Putamen (tissue), 1 donor: ENCODE results near the gene SNX2.
A peak's percentile ranks its signal among the peaks of the same experiment; 100 is the strongest.
"Not testable (repeated sequence)": the region's sequence is repeated elsewhere in the genome, so short reads cannot be mapped to it uniquely, and the experiment has no call there.

ENCODE experiments used
- DNase-seq: peaks from one replicate; pipeline ENCODE4 v3.0.0-alpha.2; 2016; ENCODE audit warnings: low spot score

The SNX2 gene

DNA sequence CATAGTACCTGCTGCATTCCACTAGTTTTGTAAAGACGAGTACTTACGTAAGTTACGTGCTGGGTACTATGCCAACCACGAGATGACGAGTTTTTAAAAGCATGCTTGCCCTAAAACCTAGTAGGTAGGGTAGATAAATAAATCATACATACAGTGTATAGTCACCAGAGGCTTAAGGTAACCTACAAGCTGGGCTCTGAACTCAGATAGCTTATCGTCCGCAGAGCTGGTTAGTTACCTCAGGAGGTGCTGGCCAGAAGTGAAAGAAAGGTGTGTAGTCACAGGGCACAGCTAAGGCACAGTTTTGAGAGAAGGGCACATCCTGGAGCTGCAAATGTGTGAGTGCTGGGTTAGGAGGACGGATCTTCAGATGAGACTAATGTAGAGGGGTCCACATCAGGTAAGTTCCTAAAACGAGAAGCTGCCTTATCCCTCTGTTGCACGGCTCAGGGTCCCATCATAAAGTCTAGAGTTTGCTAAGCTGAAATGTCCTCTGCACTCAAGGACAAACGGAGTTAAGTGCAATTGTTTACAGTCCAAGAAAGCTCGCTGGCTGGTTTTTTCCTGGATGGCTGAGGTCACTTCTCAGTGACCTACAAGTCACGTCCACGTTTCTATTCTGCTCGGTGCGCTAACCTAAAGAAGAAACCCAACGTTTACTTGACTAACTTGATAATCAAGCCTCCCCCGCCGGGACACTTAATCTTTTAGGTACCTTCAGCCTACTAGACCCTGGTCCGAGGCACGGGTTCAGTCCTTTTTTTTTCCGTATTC lies 69.4 kb downstream of the SNX2 start:
- no peak for DNase-seq

DNA sequence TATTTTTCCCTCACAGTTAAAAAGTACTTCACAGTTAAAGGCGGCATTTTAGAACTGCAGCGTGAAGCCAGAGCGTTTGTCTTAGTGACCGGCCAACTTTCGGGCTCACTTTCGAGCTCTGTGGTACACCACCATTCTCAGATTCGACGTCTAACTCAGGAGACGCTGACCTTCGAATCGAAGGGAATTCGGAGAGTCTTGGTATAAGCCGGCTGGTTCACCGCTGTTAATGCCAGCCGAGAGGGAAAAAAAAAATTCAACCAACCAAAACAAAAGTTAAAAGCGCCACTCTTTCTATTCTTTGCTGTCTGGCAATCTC lies 70.0 kb downstream of the SNX2 start:
- DNase-seq, result no peak

DNA sequence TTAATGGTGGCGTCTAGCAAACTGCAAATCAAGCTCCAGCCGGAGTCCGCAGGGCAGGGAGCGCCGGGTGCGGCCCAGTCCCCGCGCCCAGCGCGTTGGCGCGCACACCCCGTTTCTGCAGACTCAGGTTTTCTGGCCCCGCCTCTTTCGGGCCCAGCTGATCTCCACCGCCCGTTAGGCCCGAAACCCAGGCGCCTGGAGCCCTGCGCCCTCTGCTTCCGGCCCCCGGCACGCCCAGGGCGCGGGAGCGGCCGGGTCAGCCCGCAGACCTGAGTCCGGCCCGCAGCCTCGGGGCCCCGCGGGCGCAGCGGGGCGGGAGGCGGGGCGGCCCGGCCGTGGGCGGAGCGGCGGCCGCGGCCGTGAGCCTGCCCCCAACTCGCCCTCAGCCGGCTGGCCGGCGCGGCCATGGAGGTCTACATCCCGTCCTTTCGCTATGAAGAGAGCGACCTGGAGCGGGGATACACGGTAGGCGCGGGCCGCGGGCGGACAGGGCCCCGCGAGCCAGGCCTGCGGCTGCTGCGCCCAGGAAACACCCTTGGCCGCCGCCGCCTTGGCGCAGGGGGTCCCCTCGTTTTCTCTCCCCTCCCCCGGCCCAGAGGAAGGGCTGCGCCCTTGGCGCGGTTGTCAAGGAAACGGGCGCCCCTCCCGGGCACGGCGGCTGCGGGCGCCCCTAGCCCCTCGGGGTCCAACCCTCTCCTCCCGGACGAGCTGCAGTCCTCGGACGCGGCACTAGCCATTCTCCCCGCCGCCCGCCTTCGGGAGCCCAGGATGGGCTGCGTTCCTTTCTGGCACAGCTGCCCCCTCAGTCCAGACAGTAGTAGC lies 70.6 kb downstream of the SNX2 start, which contains the start of gene SNX24:
TSS of gene SNX24 (plus strand) at position 385 of the 822 bp plus-strand sequence. CDS start at position 406, 21 bp downstream.
- DNase-seq, result peak; percentile 75

DNA sequence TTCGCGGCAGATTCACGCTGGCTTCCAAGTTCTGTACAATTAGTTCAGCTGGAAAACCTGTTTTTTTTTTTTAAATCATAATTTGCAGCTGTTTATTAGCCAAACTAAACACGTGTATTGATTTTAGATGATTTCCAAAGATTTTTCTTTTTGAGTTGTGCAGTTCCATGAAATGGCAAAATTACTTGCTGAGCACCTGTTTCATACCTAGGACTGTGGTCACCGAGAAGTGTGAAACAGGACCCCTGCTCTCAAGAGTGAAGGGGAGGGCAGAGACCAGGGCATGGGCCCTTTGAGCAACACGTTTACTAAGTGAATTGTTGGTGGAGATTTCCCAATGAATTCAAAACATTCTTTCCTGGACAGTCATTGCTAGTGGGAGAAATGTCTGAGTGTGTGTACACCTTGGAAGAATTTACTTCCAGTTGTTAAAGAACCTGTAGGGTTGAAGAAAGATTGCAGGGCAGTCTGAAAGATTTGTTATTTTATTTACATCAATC lies 71.2 kb downstream of the SNX2 start:
- DNase-seq, result no peak

DNA sequence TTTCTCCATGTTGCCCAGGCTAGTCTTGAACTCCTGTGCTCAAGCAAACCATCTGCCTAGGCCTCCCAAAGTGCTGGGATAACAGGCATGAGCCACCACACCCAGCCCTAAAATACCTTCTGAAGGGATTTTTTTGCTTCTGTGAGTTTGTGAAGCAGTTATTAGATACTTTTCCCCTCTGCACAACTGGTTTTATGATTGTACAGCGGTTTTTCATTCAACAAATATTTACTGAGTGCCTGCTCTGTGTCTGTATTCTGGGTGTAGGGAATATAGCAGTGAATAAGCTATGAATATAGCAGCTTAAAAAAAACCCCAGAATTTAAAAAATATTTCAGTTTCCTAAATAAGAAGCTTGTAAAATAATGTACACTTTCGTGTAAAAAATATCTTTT lies 72.8 kb downstream of the SNX2 start:
- DNase-seq, result no peak

DNA sequence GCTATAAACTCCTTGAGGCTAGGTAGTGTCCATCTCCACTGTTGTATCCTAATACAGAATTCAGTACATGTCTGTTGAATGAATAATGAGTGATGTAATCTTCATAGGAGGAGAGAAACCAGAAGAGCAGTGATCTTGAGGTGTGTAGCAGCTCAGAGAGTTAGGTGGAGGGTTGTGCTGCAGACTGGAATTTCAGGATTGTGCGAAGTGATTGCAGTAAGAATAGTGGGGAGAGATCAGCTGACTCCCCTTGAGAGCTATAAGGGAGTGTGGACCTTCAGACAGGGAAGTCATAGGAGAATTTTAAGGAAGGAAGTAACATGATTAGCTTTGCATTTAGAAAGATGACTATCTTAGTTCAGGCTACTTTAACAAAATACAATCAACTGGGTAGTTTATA lies 74.9 kb downstream of the SNX2 start:
- no peak for DNase-seq

DNA sequence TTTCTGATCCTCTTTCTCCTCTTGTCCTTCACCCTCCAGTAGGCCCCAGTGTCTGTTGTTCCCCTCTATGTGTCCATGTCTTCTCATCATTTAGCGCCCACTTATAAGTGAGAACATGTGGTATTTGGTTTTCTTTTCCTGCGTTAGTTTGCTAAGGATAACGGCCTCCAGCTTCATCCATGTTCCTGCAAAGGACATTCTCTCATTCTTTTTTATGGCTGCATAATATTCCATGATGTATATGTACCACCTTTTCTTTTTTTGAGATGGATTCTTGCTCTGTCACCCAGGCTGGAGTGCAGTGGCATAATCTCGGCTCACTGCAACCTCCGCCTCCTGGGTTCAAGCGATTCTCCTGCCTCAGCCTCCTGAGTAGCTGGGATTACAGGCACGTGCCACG lies 82.7 kb downstream of the SNX2 start:
- DNase-seq, result not testable (repeated sequence)

DNA sequence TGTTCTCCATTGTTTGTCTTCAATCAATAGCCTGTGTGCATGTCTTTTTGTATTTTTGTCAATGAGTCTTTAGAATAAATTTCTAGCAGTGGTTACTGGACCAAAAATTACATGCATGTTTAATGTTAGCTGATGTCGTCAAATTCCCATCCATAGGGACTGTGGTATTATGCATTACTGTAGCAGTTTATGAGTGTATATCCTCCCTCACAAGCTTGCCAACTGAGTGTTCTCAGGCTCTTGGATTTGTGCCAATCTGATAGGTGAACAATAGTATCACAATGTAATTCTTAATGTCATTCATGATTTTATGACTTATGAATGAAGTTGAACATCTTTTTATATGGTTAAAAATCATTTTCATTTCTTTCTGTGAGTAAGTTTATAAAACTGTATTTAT lies 83.6 kb downstream of the SNX2 start:
- no peak for DNase-seq

DNA sequence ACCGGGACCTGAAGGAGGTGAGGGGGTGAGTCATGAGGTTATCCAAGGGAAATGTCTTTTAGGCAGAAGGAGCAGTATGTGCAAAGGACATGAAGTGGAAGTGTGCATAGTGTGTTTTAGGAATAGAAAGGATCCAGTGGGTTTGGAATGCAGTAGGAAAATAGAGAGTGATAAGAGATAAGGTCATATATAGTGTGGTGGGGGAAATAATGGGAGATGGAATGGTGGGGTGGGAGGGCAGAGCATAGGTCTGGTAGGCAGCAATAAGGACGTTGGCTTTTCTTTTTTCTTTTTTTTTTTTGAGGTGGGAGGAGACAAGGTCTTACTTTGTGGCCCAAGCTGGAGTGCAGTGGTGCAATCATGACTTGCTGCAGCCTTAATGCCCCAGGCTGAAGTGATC lies 88.4 kb downstream of the SNX2 start:
- DNase-seq, result no peak

DNA sequence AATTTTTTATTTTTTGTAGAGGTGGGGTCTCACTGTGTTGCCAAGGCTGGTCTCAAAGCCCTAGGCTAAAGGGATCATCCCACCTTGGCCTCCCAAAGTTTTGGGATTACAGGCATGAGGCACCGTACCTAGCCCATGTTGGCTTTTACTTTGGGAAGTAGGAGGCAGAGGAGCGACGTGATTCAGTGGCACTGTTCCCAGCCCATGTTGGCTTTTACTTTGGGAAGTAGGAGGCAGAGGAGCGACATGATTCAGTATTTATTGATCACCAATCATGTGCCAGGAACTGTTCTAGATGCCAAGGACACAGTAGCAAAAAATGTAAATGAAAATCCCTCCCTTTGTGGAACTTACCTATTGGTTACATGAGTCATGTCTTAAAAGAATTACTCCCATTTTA lies 88.8 kb downstream of the SNX2 start:
- no peak for DNase-seq

DNA sequence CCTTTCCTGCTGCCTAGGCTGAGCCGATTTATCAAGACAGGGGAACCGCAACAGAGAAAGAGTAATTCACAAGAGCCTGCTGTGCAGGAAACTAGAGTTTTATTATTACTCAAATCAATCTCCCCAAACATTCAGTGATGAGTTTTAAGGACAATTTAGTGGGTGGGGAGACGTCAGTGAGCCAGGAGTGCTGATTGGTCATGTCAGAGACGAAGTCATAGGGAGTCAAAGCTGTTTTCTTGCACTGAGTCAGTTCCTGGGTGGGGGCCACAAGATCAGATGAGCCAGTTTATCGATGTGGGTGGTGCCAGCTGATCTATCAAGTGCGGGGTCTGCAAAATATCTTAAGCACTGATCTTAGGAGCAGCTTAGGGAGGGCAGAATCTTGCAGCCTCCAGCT lies 89.5 kb downstream of the SNX2 start:
- DNase-seq, result no peak

DNA sequence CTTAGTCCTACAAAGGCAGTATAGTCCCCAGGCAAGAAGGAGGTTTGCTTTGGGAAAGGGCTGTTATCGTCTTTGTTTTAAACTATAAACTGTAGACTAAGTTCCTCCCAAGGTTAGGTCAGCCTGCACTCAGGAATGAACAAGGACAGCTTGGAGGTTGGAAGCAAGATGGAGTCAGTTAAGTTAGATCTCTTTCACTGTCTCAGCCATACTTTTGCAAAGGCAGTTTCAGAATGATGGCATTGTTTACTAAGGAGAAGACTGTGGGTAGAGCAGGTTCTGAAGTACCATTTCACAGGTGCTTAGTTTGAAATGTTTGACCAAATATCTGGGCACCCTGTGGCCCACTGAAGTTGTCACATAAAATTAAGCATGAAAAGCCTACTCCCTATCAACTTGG lies 90.0 kb downstream of the SNX2 start:
- no peak for DNase-seq

DNA sequence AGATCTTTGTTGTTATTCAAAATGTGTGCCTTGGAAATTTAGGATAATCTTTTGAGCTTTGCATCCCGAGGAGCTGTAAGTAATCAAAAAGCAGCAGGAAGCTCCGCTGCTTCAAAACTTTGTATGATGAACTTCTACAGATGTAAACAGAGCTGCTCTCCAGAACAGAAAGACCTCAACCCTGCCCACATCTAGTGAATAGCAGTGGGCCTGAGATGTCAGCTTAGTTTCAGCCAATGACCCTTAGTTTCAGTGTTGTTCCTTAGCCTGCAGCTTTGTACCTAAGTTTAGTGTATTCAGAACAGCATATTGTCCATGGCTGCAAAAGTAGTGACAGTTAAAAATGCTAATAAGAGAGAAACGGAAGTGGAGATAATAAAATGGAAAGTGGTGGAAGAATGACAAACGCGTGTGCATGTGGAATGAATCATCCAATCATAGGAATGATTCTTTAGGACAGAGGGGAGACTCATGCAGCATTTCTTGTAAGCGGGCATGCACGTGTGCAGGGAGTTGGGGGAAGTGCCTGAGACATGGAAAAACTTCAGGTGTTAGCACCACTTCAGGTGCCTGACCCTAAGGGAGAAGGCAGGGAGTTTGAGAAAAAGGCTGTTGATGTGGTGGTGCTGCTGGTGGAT lies 95.5 kb downstream of the SNX2 start:
- no peak for DNase-seq

DNA sequence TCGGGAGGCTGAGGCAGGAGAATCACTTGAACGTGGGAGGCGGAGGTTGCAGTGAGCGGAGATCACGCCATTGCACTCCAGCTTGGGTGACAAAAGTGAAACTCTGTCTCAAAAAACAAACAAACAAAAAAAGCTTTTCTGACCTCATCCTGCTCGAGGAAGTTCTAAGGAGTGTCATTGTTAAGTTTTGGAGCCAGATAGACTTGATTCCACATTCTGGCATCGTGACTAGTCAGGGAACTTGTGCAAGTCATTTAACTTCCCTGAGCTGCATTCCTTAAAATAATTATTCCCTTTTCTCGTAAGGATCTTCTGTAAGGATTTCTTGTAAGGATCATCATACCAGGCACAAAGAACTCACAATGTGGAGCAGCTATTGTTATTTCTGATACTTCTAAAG lies 96.8 kb downstream of the SNX2 start:
- DNase-seq, result no peak

DNA sequence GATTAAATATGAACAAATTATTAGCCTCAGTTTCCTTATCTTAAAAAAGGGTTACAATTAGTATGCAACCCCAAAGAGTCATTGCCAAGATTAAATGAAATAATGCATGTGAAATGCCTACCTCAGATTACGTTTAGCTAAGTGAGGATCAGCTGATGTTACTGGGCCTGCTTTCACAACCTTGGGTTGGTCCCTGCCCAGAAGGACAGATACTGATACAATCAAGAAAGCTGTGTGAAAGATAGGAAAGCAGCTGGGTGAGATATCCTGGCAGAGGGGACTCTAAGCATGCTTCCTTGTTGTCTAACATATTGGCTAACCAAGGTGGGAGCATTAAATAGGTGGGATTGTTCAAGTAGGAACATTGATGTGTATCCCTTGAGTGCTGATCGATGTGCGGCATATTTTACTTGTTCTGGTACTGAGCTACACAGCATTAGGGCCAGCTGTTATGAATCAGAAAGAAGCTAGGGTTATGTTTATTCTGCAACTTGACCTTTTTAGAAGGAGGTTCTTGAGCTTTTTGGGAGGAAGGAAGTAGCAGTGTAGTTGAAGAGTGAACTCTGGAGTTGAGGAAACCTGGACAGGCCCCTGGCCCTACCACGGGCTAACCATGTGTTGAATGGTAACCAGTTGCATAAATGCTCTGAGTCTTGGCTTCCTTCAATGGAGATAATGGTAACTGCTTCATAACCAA lies 99.4 kb downstream of the SNX2 start:
- DNase-seq, result no peak

DNA sequence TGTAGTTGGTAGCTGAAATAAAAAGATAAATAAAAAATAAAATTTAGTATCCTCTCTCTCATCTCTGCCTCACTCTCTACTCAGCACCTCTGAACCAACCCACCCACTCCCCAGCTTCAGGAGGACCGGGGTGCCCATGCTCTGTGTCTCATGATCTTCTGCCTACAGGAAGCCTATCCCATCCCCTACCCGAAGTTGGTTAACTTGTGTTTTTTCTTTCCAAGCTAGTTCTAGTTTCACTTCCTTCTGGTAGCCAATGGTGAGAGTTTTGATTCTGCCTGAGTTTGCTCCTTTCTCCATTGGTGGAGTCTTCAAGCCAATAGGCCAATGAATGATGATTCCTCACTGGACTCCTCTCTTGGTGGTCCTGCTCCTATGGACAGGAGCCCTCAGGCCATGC lies 102.6 kb downstream of the SNX2 start:
- no peak for DNase-seq

DNA sequence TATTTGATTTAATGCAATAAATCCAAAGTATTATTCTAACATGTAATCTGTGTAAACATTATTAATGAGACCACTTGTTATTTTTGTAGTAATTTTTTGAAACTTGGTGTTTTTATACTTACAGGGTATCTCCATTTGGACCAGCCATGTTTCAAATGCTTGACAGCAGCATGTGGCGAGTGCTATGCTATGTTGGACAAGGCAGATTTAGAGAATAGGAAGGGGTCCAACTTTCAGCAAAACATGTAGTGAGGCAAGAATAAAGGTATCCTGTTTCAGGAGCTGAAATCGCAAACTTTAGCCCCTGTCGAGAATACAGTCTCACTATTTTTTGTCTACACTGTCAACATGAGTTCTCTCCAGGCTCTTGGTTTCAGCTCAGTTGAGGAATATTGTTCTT lies 104.2 kb downstream of the SNX2 start:
- DNase-seq, result no peak
